H9 (cell line): ENCODE measurements around the gene CSMD2. TPM values are rescaled to one million over a fixed set of nuclear protein-coding genes. Genes with fewer than 3 reads are reported as not detected.

Experiments
- DNase-seq: peaks from one replicate; pipeline ENCODE4 v3.0.0-alpha.2; 2017
- H2AFZ ChIP-seq: one replicate; pipeline ENCODE4 v1.6.1; 2013; ENCODE audit warnings: mild to moderate bottlenecking, low read length, control low read depth, moderate library complexity
- H2AK5ac ChIP-seq: 2 replicates; pipeline ENCODE4 v1.6.1; 2013; ENCODE audit warnings: low read length, control low read depth, mixed read lengths; ENCODE audit not compliant: insufficient read length
- H2BK120ac ChIP-seq: one replicate; pipeline ENCODE4 v1.6.1; 2013; ENCODE audit warnings: low read depth, mild to moderate bottlenecking, low read length, control low read depth, inconsistent platforms; ENCODE audit not compliant: poor library complexity, severe bottlenecking
- H2BK12ac ChIP-seq: 2 replicates; pipeline ENCODE4 v1.6.1; 2013; ENCODE audit warnings: low read length, control low read depth, mixed read lengths, low read depth; ENCODE audit not compliant: insufficient read length
- H2BK15ac ChIP-seq: 2 replicates; pipeline ENCODE4 v1.6.1; 2013; ENCODE audit warnings: low read depth, low read length, control low read depth
- H2BK20ac ChIP-seq: one replicate; pipeline ENCODE4 v1.6.1; 2013; ENCODE audit warnings: low read depth, mild to moderate bottlenecking, low read length, control low read depth, inconsistent platforms; ENCODE audit not compliant: poor library complexity, severe bottlenecking
- H2BK5ac ChIP-seq: 2 replicates; pipeline ENCODE4 v1.6.1; 2013; ENCODE audit warnings: low read length, control low read depth, mixed read lengths; ENCODE audit not compliant: insufficient read length
- H3K14ac ChIP-seq: 2 replicates; pipeline ENCODE4 v1.6.1; 2013; ENCODE audit warnings: low read length, control low read depth; ENCODE audit not compliant: insufficient read depth
- H3K18ac ChIP-seq: 2 replicates; pipeline ENCODE4 v1.6.1; 2013; ENCODE audit warnings: low read depth, mild to moderate bottlenecking, mixed read lengths, low read length, control low read depth; ENCODE audit not compliant: insufficient read length
- H3K23ac ChIP-seq: 2 replicates; pipeline ENCODE4 v1.6.1; 2013; ENCODE audit warnings: low read length, control low read depth, mixed read lengths, low read depth; ENCODE audit not compliant: insufficient read length
- H3K23me2 ChIP-seq: 2 replicates; pipeline ENCODE4 v1.6.1; 2013; ENCODE audit warnings: low read depth, mild to moderate bottlenecking, mixed read lengths, low read length, control low read depth; ENCODE audit not compliant: insufficient read length, poor library complexity, severe bottlenecking
- H3K27ac ChIP-seq: 2 replicates; pipeline ENCODE4 v1.5.1; 2013; ENCODE audit warnings: low read length, control low read depth, mixed read lengths, low read depth; ENCODE audit not compliant: insufficient read length
- H3K27me3 ChIP-seq: 2 replicates; pipeline ENCODE4 v1.6.1; 2013; ENCODE audit warnings: low read length, control low read depth, inconsistent platforms; ENCODE audit not compliant: insufficient read depth
- H3K4ac ChIP-seq: 2 replicates; pipeline ENCODE4 v1.6.1; 2013; ENCODE audit warnings: low read depth, mild to moderate bottlenecking, control low read depth, inconsistent platforms, low read length, moderate library complexity
- H3K4me1 ChIP-seq: 2 replicates; pipeline ENCODE4 v1.6.1; 2013; ENCODE audit warnings: low read length, control low read depth, inconsistent platforms; ENCODE audit not compliant: insufficient read depth
- H3K4me2 ChIP-seq: 2 replicates; pipeline ENCODE4 v1.6.1; 2013; ENCODE audit warnings: low read length, control low read depth, mixed read lengths; ENCODE audit not compliant: insufficient read length, insufficient read depth
- H3K56ac ChIP-seq: 2 replicates; pipeline ENCODE4 v1.6.1; 2013; ENCODE audit warnings: low read depth, mild to moderate bottlenecking, mixed read lengths, low read length, control low read depth; ENCODE audit not compliant: insufficient read length
- H3K79me1 ChIP-seq: 2 replicates; pipeline ENCODE4 v1.6.1; 2013; ENCODE audit warnings: low read depth, mild to moderate bottlenecking, moderate library complexity, low read length, control low read depth, inconsistent platforms; ENCODE audit not compliant: insufficient read depth, poor library complexity, severe bottlenecking
- H3K79me2 ChIP-seq: 2 replicates; pipeline ENCODE4 v1.6.1; 2013; ENCODE audit warnings: low read length, control low read depth, inconsistent platforms; ENCODE audit not compliant: insufficient read depth
- H3K9ac ChIP-seq: 2 replicates; pipeline ENCODE4 v1.6.1; 2013; ENCODE audit warnings: low read length, control low read depth, mixed read lengths; ENCODE audit not compliant: insufficient read length; ENCODE audit errors: extremely low read depth
- H3K9me3 ChIP-seq: one replicate; pipeline ENCODE4 v1.6.1; 2013; ENCODE audit warnings: low read depth, low read length, inconsistent platforms; ENCODE audit not compliant: control insufficient read depth
- H3T11ph ChIP-seq: one replicate; pipeline ENCODE4 v1.6.1; 2013; ENCODE audit warnings: mild to moderate bottlenecking, low read length, control low read depth, inconsistent platforms
- H4K20me1 ChIP-seq: one replicate; pipeline ENCODE4 v1.6.1; 2013; ENCODE audit not compliant: control insufficient read depth, insufficient read length, insufficient read depth
- H4K5ac ChIP-seq: 2 replicates; pipeline ENCODE4 v1.6.1; 2013; ENCODE audit warnings: low read depth, mild to moderate bottlenecking, mixed read lengths, low read length, control low read depth; ENCODE audit not compliant: insufficient read length
- H4K8ac ChIP-seq: replicated peaks from 2 replicates; pipeline ENCODE4 v1.6.1; 2013; ENCODE audit warnings: low read length, control low read depth, mixed read lengths, low read depth; ENCODE audit not compliant: insufficient read length
- H4K91ac ChIP-seq: 2 replicates; pipeline ENCODE4 v1.6.1; 2013; ENCODE audit warnings: low read depth, mild to moderate bottlenecking, moderate library complexity, mixed read lengths, low read length, control low read depth; ENCODE audit not compliant: insufficient read length
- H3K27ac Mint-ChIP-seq, 3 experiments: 2 replicates in 2 of 3; 3 replicates in 1 of 3; pipeline ENCODE4 v1.8.0; 2020 to 2021; ENCODE audit warnings: mixed read lengths in 3 of 3, mild to moderate bottlenecking in 1 of 3, moderate library complexity in 1 of 3
- H3K27me3 Mint-ChIP-seq: 2 replicates; pipeline ENCODE4 v1.8.0; 2021; ENCODE audit warnings: low read depth, mild to moderate bottlenecking, moderate library complexity, mixed read lengths
- H3K36me3 Mint-ChIP-seq, 3 experiments: 2 replicates in 2 of 3; 3 replicates in 1 of 3; pipeline ENCODE4 v1.8.0; 2020 to 2021; ENCODE audit warnings: low read depth in 3 of 3, mixed read lengths in 3 of 3; ENCODE audit not compliant: insufficient read depth in 1 of 3
- H3K4me1 Mint-ChIP-seq, 2 experiments: 2 replicates each; pipeline ENCODE4 v1.8.0; 2020; ENCODE audit warnings: mixed read lengths in 2 of 2
- H3K4me3 Mint-ChIP-seq, 2 experiments: 2 replicates in 1 of 2; 3 replicates in 1 of 2; pipeline ENCODE4 v1.8.0; 2020 to 2021; ENCODE audit warnings: mild to moderate bottlenecking in 2 of 2, mixed read lengths in 2 of 2, moderate library complexity in 1 of 2
- H3K9me3 Mint-ChIP-seq, 2 experiments: 2 replicates in 1 of 2; 3 replicates in 1 of 2; pipeline ENCODE4 v1.8.0; 2020; ENCODE audit warnings: mild to moderate bottlenecking in 2 of 2, mixed read lengths in 2 of 2, moderate library complexity in 1 of 2
- WGBS: extraction: QIAGEN DNeasy Blood & Tissue Kit; methylation state at CpG from one replicate; pipeline ENCODE4 v1.1.7; 2013; ENCODE audit warnings: missing lambda C conversion rate, low lambda C conversion rate, mixed read lengths; ENCODE audit not compliant: insufficient read length; ENCODE audit errors: extremely low coverage; 5-methylcytosine and 5-hydroxymethylcytosine counted together
- total RNA-seq: library from RNA; stranded (reverse); gene quantifications from 2 replicates; pipeline ENCODE4 v1.2.1, GENCODE V29; 2021
- TF ChIP-seq, protein P1 (sequence below): fragments of 200-600 bp; sonication (generic); conservative IDR thresholded peaks from 3 replicates; pipeline ENCODE4 v1.8.0; 2021; ENCODE audit warnings: antibody characterized with exemption, mild to moderate bottlenecking

CSMD2 gene
- total RNA-seq, 1 experiment from 2014 or later, result 6.4 TPM

- H2BK15ac ChIP-seq, result no peak overlapping the region
- DNase-seq, result peak; percentile 37
- TF ChIP-seq, protein P1, sequence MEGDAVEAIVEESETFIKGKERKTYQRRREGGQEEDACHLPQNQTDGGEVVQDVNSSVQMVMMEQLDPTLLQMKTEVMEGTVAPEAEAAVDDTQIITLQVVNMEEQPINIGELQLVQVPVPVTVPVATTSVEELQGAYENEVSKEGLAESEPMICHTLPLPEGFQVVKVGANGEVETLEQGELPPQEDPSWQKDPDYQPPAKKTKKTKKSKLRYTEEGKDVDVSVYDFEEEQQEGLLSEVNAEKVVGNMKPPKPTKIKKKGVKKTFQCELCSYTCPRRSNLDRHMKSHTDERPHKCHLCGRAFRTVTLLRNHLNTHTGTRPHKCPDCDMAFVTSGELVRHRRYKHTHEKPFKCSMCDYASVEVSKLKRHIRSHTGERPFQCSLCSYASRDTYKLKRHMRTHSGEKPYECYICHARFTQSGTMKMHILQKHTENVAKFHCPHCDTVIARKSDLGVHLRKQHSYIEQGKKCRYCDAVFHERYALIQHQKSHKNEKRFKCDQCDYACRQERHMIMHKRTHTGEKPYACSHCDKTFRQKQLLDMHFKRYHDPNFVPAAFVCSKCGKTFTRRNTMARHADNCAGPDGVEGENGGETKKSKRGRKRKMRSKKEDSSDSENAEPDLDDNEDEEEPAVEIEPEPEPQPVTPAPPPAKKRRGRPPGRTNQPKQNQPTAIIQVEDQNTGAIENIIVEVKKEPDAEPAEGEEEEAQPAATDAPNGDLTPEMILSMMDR, result no peak
- H3K9me3 Mint-ChIP-seq, result no peaks in the 10 kb centered on the region
- H3K23ac ChIP-seq, result no peak overlapping the region
- H3K27me3 ChIP-seq, result no peaks in the 10 kb centered on the region
- peaks cover 33 to 46% of the 10 kb centered on the region in 2 experiments for H3K4me1 Mint-ChIP-seq
- no peak overlapping the region for H3T11ph ChIP-seq
- H3K56ac ChIP-seq, result no peak overlapping the region
- no peak overlapping the region for H2BK20ac ChIP-seq
- no peaks in the 10 kb centered on the region; the same call in 1 of the 2 replicates for H3K79me2 ChIP-seq
- no peak overlapping the region for H2AK5ac ChIP-seq
- H3K14ac ChIP-seq, result no peak overlapping the region
- no peak overlapping the region for H2BK5ac ChIP-seq
- peaks cover 2 to 5% (median 4%) of the 10 kb centered on the region in 3 experiments; a peak in 3 of 7 replicates for H3K36me3 Mint-ChIP-seq
- no CpG with 5 or more reads among the region's 4 CpGs for WGBS
- no peak overlapping the region; a peak in 1 of 5 replicates for H3K4me3 Mint-ChIP-seq
- no peak overlapping the region for H2AFZ ChIP-seq
- H3K4me1 ChIP-seq, result peaks cover 9% of the 10 kb centered on the region; the same call in 1 of the 2 replicates
- H2BK120ac ChIP-seq, result no peak overlapping the region
- H2BK12ac ChIP-seq, result no peak overlapping the region
- no peaks in the 10 kb centered on the region for H3K23me2 ChIP-seq
- H3K18ac ChIP-seq, result no peak overlapping the region
- no peak overlapping the region for H3K27ac ChIP-seq
- H3K4me2 ChIP-seq, result no peak overlapping the region
- H3K27me3 Mint-ChIP-seq, result no peaks in the 10 kb centered on the region
- no peaks in the 10 kb centered on the region for H3K9me3 ChIP-seq
- H3K79me1 ChIP-seq, result no peaks in the 10 kb centered on the region
- H3K27ac Mint-ChIP-seq, result peak overlapping the region in 2 of 3 experiments; percentile 50 to 88; a peak in 6 of 7 replicates
- no peak overlapping the region for H4K8ac ChIP-seq
- H3K9ac ChIP-seq, result no peak overlapping the region
- no peak overlapping the region for H3K4ac ChIP-seq
- H4K5ac ChIP-seq, result no peak overlapping the region
- H4K91ac ChIP-seq, result no peak overlapping the region
- peaks cover 2% of the 10 kb centered on the region for H4K20me1 ChIP-seq
Measured at GRCh38 chr1:34147301-34147700, 17.7 kb downstream of the CSMD2 start.
